Neural cell (in vitro differentiated cells): ENCODE results near the gene ADAMTS15.

Experiments
- CTCF ChIP-seq: fragments of 450-650 bp; IDR thresholded peaks from 2 replicates; pipeline ENCODE4 v1.5.1; 2014; ENCODE audit warnings: antibody characterized with exemption, mild to moderate bottlenecking, moderate library complexity; ENCODE audit not compliant: poor library complexity, severe bottlenecking
- EP300 ChIP-seq: fragments of 450-650 bp; conservative IDR thresholded peaks from 2 replicates; pipeline ENCODE4 v1.6.1; 2014; ENCODE audit warnings: antibody characterized with exemption, mild to moderate bottlenecking, moderate library complexity; ENCODE audit not compliant: poor library complexity, severe bottlenecking
- EZH2 ChIP-seq: fragments of 200-600, 300-800 bp; shearing (Covaris generic), sonication (generic); IDR thresholded peaks from 2 replicates; pipeline ENCODE4 v1.6.1; 2014; ENCODE audit warnings: antibody characterized with exemption, low read length, borderline replicate concordance, mild to moderate bottlenecking; ENCODE audit not compliant: insufficient read depth, poor library complexity, severe bottlenecking
- MXI1 ChIP-seq: fragments of 450-650 bp; conservative IDR thresholded peaks from 2 replicates; pipeline ENCODE4 v1.6.1; 2014; ENCODE audit warnings: antibody characterized with exemption, mild to moderate bottlenecking; ENCODE audit not compliant: poor library complexity, severe bottlenecking
- POLR2AphosphoS5 ChIP-seq: IDR thresholded peaks from 2 replicates; pipeline ENCODE4 v1.6.1; 2012
- TF ChIP-seq, protein P1 (sequence below): IDR thresholded peaks from 2 replicates; pipeline ENCODE4 v1.6.1; 2012; ENCODE audit warnings: borderline replicate concordance

GRCh38 chr11:130469181-130469580 lies 20.7 kb downstream of the ADAMTS15 start:
- no peak for TF ChIP-seq MXI1
- TF ChIP-seq CTCF = no peak
- TF ChIP-seq, protein P1, sequence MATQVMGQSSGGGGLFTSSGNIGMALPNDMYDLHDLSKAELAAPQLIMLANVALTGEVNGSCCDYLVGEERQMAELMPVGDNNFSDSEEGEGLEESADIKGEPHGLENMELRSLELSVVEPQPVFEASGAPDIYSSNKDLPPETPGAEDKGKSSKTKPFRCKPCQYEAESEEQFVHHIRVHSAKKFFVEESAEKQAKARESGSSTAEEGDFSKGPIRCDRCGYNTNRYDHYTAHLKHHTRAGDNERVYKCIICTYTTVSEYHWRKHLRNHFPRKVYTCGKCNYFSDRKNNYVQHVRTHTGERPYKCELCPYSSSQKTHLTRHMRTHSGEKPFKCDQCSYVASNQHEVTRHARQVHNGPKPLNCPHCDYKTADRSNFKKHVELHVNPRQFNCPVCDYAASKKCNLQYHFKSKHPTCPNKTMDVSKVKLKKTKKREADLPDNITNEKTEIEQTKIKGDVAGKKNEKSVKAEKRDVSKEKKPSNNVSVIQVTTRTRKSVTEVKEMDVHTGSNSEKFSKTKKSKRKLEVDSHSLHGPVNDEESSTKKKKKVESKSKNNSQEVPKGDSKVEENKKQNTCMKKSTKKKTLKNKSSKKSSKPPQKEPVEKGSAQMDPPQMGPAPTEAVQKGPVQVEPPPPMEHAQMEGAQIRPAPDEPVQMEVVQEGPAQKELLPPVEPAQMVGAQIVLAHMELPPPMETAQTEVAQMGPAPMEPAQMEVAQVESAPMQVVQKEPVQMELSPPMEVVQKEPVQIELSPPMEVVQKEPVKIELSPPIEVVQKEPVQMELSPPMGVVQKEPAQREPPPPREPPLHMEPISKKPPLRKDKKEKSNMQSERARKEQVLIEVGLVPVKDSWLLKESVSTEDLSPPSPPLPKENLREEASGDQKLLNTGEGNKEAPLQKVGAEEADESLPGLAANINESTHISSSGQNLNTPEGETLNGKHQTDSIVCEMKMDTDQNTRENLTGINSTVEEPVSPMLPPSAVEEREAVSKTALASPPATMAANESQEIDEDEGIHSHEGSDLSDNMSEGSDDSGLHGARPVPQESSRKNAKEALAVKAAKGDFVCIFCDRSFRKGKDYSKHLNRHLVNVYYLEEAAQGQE = no peak
- TF ChIP-seq EZH2 = no peak
- TF ChIP-seq POLR2AphosphoS5 = no peak
- TF ChIP-seq EP300 = no peak
